GM12878 (cell line): ENCODE measurements around the gene MRAS. TPM values are rescaled to one million over a fixed set of nuclear protein-coding genes. Genes with fewer than 3 reads are reported as not detected.

ENCODE experiments used
- ATAC-seq: fragments of 200-7000 bp; cut with Tn5 transposase; 3 replicates; pipeline ENCODE4 v1.9.1; 2020; ENCODE audit warnings: mild to moderate bottlenecking, moderate library complexity
- BruUV-seq: library from RNA; stranded (reverse); fragments of 400-500 nt; replicated peaks from 2 replicates; lab custom pipeline; 2021; lab: Mats Ljungman, UMichigan
- CTCF ChIA-PET: fragments of 300-600 bp; sonication (Branson Sonifier 250); formaldehyde crosslinking; extraction: SDS; loops from one replicate; lab custom pipeline; 2021; ENCODE audit warnings: inconsistent platforms; lab: Yijun Ruan, JAX
- POLR2A ChIA-PET: fragments of 350-600 bp; formaldehyde crosslinking; extraction: SDS; loops from one replicate; lab custom pipeline; 2021; ENCODE audit warnings: inconsistent platforms; lab: Charles Lee
- RAD21 ChIA-PET: fragments of 300-600 bp; sonication (Branson Sonifier 250); formaldehyde crosslinking; loops from one replicate; lab custom pipeline; 2023; ENCODE audit warnings: antibody characterized with exemption; ENCODE audit not compliant: unreplicated experiment; lab: Charles Lee
- SMC1A ChIA-PET: fragments of 300-600 bp; sonication (Branson Sonifier 250); formaldehyde crosslinking; loops from one replicate; lab custom pipeline; 2023; ENCODE audit not compliant: unreplicated experiment, uncharacterized antibody; lab: Charles Lee
- DNase-seq: peaks from one replicate; pipeline ENCODE4 v3.0.0-alpha.2; 2011; ENCODE audit warnings: low read depth, low spot score
- FAIRE-seq: peaks from 3 replicates; lab custom pipeline; 2011; peaks lifted over from hg19 to GRCh38; lab: Jason Lieb, UNC
- H2AFZ ChIP-seq: 2 replicates; pipeline ENCODE4 v1.6.0; 2011; ENCODE audit warnings: low read depth, low read length, control low read depth; ENCODE audit not compliant: control insufficient read depth
- H3K27ac ChIP-seq: 2 replicates; pipeline ENCODE4 v1.5.1; 2011; ENCODE audit warnings: control low read depth; ENCODE audit not compliant: control insufficient read depth, insufficient read depth
- H3K27me3 ChIP-seq, 2 experiments: replicated peaks in 1 of 2; 2 replicates each; pipeline versions ENCODE4 v1.6.0 to v1.6.1; 2011; ENCODE audit warnings: low read length in 1 of 2; ENCODE audit not compliant: control insufficient read depth in 2 of 2, insufficient read depth in 2 of 2
- H3K36me3 ChIP-seq, 2 experiments: 2 replicates each; pipeline ENCODE4 v1.5.1; 2011; ENCODE audit warnings: low read length in 1 of 2; ENCODE audit not compliant: control insufficient read depth in 2 of 2, insufficient read depth in 2 of 2
- H3K4me1 ChIP-seq: 2 replicates; pipeline ENCODE4 v1.6.1; 2011; ENCODE audit warnings: mild to moderate bottlenecking, low read length, moderate library complexity, mixed read lengths; ENCODE audit not compliant: control insufficient read depth, insufficient read depth
- H3K4me2 ChIP-seq: 2 replicates; pipeline ENCODE4 v1.6.0; 2011; ENCODE audit warnings: control low read depth; ENCODE audit not compliant: control insufficient read depth, insufficient read depth
- H3K4me3 ChIP-seq: fragments of 200-600 bp; sonication (generic); 2 replicates; pipeline ENCODE4 v1.5.1; 2016
- H3K79me2 ChIP-seq: 2 replicates; pipeline ENCODE4 v1.6.0; 2011; ENCODE audit warnings: low read length; ENCODE audit not compliant: control insufficient read depth, insufficient read depth
- H3K9ac ChIP-seq: 2 replicates; pipeline ENCODE4 v1.8.0; 2011; ENCODE audit warnings: low read length, control low read depth, mixed read lengths; ENCODE audit not compliant: control insufficient read depth, insufficient read depth
- H3K9me3 ChIP-seq: replicated peaks from 3 replicates; pipeline ENCODE4 v1.5.1; 2011; ENCODE audit warnings: mild to moderate bottlenecking, low read length; ENCODE audit not compliant: control insufficient read depth, insufficient read depth
- H4K20me1 ChIP-seq: 2 replicates; pipeline ENCODE4 v1.6.0; 2011; ENCODE audit not compliant: control insufficient read depth, insufficient read depth
- CBX3 ChIP-seq: fragments of 200-600 bp; sonication (generic); IDR thresholded peaks from 2 replicates; pipeline ENCODE4 v1.6.1; 2016; ENCODE audit warnings: low read depth, borderline replicate concordance
- EED ChIP-seq: sonication (generic); IDR thresholded peaks from 2 replicates; pipeline ENCODE4 v1.6.1; 2016; ENCODE audit warnings: antibody characterized with exemption, low read depth
- MEF2B ChIP-seq: fragments of 450-650 bp; IDR thresholded peaks from 2 replicates; pipeline ENCODE4 v1.6.1; 2018; ENCODE audit warnings: mild to moderate bottlenecking, moderate library complexity; ENCODE audit not compliant: partially characterized antibody, poor library complexity, severe bottlenecking
- PAX5 ChIP-seq: IDR thresholded peaks from 2 replicates; pipeline ENCODE4 v1.6.1; 2011; ENCODE audit warnings: low read depth, low read length, borderline replicate concordance
- RUNX3 ChIP-seq: IDR thresholded peaks from 2 replicates; pipeline ENCODE4 v1.6.1; 2012; ENCODE audit warnings: low read length, inconsistent platforms
- SIX5 ChIP-seq: IDR thresholded peaks from 2 replicates; pipeline ENCODE4 v1.6.1; 2011; ENCODE audit warnings: mild to moderate bottlenecking, low read depth, low read length, moderate library complexity; ENCODE audit not compliant: severe bottlenecking
- SMAD1 ChIP-seq: fragments of 450-650 bp; IDR thresholded peaks from 2 replicates; pipeline ENCODE4 v1.6.1; 2018; ENCODE audit warnings: mild to moderate bottlenecking, low read depth; ENCODE audit not compliant: partially characterized antibody
- ZNF217 ChIP-seq: fragments of 450-650 bp; IDR thresholded peaks from 2 replicates; pipeline ENCODE4 v1.6.1; 2017; ENCODE audit warnings: antibody characterized with exemption, mild to moderate bottlenecking
- WGBS: methylation state at CpG from one replicate; pipeline ENCODE4 v1.1.6; 2016; ENCODE audit warnings: low lambda C conversion rate; ENCODE audit not compliant: insufficient replicate concordance, insufficient coverage; ENCODE audit errors: missing lambda C conversion rate; 5-methylcytosine and 5-hydroxymethylcytosine counted together
- in situ Hi-C: fragments of 300-500 bp; cut with MboI; formaldehyde crosslinking; loops from 9 replicates; pipeline ENCODE4 v1.14.3; 2018; ENCODE audit warnings: mixed read lengths
- intact Hi-C: fragments of 100-400 bp; cut with micrococcal nuclease; formaldehyde crosslinking; loops from one replicate; pipeline ENCODE4 v1.14.2; 2022; ENCODE audit not compliant: unreplicated experiment
- polyA plus RNA-seq, 11 experiments: library from polyadenylated mRNA; depleted of rRNA in 4 of 11; unstranded in 6 of 11; stranded (reverse) in 5 of 11; fragments of >200 nt; fragmentation: Nextera tagmentation in 4 of 11; fragmentation: Illumina TruSeq in 1 of 11; extraction: Ambion mirVana in 4 of 11; extraction: Trizol in 1 of 11; gene quantifications; 1 replicate in 1 of 11; 2 replicates in 10 of 11; pipeline versions ENCODE4 v1.2.1 to v1.2.3, GENCODE V29; 2011 to 2016; ENCODE audit warnings: inconsistent platforms in 2 of 11, missing spikeins in 2 of 11, low read depth in 1 of 11
- total RNA-seq, 4 experiments: library from RNA; depleted of rRNA in 3 of 4; stranded (reverse); fragments of >200 nt in 3 of 4; fragmentation: Illumina TruSeq in 1 of 4; extraction: Trizol in 1 of 4; gene quantifications; 2 replicates each; pipeline versions ENCODE4 v1.2.1 to v1.2.3, GENCODE V29; 2013 to 2021
- TF ChIP-seq, protein P1 (sequence below): fragments of 450-650 bp; IDR thresholded peaks from 2 replicates; pipeline ENCODE4 v1.6.1; 2016; ENCODE audit warnings: mild to moderate bottlenecking
- TF ChIP-seq, protein P2 (sequence below): fragments of 450-650 bp; IDR thresholded peaks from 2 replicates; pipeline ENCODE4 v1.6.1; 2018; ENCODE audit warnings: borderline replicate concordance, mild to moderate bottlenecking; ENCODE audit not compliant: partially characterized antibody

MRAS gene
- total and polyA plus RNA-seq, 10 of the 15 experiments (the other 5 are each of a cell fraction or from before 2014, with no cell fraction given) = 0.01 to 0.44 (median 0.17) TPM; not detected in 6

GRCh38 chr3:138338811-138339210 lies 9.6 kb upstream of the MRAS start:
- no peak for FAIRE-seq
- no peak for DNase-seq
- peaks cover 0 to 4% of the 10 kb centered on the region in 2 experiments; a peak in 3 of 4 replicates for H3K27me3 ChIP-seq
- H3K9ac ChIP-seq = no peak overlapping the region
- intact Hi-C loops = no loop called here
- ChIA-PET POLR2A (no interaction called here), CTCF (no interaction called here), SMC1A (no interaction called here), RAD21 (no interaction called here)
- H3K4me2 ChIP-seq = no peak overlapping the region
- no peaks in the 10 kb centered on the region for H3K4me1 ChIP-seq
- H2AFZ ChIP-seq = no peak overlapping the region
- no peaks in the 10 kb centered on the region for H3K79me2 ChIP-seq
- ATAC-seq = no peak
- peaks cover 2% of the 10 kb centered on the region; the same call in 1 of the 2 replicates for H4K20me1 ChIP-seq
- no peak overlapping the region for H3K4me3 ChIP-seq
- TF ChIP-seq PAX5 = no peak
- no peak for TF ChIP-seq EED
- TF ChIP-seq MEF2B = no peak
- TF ChIP-seq SMAD1 = no peak
- TF ChIP-seq CBX3 = no peak
- no peak for TF ChIP-seq SIX5
- TF ChIP-seq, protein P1, sequence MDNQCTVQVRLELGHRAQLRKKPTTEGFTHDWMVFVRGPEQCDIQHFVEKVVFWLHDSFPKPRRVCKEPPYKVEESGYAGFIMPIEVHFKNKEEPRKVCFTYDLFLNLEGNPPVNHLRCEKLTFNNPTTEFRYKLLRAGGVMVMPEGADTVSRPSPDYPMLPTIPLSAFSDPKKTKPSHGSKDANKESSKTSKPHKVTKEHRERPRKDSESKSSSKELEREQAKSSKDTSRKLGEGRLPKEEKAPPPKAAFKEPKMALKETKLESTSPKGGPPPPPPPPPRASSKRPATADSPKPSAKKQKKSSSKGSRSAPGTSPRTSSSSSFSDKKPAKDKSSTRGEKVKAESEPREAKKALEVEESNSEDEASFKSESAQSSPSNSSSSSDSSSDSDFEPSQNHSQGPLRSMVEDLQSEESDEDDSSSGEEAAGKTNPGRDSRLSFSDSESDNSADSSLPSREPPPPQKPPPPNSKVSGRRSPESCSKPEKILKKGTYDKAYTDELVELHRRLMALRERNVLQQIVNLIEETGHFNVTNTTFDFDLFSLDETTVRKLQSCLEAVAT = no peak
- TF ChIP-seq ZNF217 = no peak
- no peak for TF ChIP-seq RUNX3
- TF ChIP-seq, protein P2, sequence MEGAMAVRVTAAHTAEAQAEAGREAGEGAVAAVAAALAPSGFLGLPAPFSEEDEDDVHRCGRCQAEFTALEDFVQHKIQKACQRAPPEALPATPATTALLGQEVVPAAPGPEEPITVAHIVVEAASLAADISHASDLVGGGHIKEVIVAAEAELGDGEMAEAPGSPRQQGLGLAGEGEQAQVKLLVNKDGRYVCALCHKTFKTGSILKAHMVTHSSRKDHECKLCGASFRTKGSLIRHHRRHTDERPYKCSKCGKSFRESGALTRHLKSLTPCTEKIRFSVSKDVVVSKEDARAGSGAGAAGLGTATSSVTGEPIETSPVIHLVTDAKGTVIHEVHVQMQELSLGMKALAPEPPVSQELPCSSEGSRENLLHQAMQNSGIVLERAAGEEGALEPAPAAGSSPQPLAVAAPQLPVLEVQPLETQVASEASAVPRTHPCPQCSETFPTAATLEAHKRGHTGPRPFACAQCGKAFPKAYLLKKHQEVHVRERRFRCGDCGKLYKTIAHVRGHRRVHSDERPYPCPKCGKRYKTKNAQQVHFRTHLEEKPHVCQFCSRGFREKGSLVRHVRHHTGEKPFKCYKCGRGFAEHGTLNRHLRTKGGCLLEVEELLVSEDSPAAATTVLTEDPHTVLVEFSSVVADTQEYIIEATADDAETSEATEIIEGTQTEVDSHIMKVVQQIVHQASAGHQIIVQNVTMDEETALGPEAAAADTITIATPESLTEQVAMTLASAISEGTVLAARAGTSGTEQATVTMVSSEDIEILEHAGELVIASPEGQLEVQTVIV = no peak
- no peak overlapping the region for H3K27ac ChIP-seq
- no TSS peak for BruUV-seq
- in situ Hi-C loops = no loop called here
- WGBS = 48% methylated on average over 5 of the region's 5 CpGs
- no peaks in the 10 kb centered on the region for H3K36me3 ChIP-seq
- no peaks in the 10 kb centered on the region for H3K9me3 ChIP-seq
